ENCODE results near the gene ACTL8. TPM values are rescaled to one million over a fixed set of nuclear protein-coding genes. Genes with fewer than 3 reads are reported as not detected.

The ACTL8 gene
- not detected in 2 replicates for total RNA-seq
- not detected for polyA plus RNA-seq (2012)

- no peak for DNase-seq (ENCODE audit: low read depth)
These were observed at the start of gene ACTL8 for GRCh38 chr1:17755120-17755519. Gene ACTL8, plus strand, starts transcription at chr1:17755333. Its CDS starts 67,676 bp downstream, at chr1:17823009.

GRCh38 chr1:17706445-17706844 is 48.7 kb upstream of the ACTL8 start:
- DNase-seq (ENCODE audit: low read depth) = no peak

GRCh38 chr1:17709981-17710380 is 45.2 kb upstream of the ACTL8 start:
- DNase-seq (ENCODE audit: low read depth) = no peak

- no peak for DNase-seq (ENCODE audit: low read depth)
These were observed 44.1 kb upstream of the ACTL8 start for GRCh38 chr1:17710889-17711576.

- no peak for DNase-seq (ENCODE audit: low read depth)
These were observed 43.6 kb upstream of the ACTL8 start for GRCh38 chr1:17711577-17711910.

GRCh38 chr1:17711941-17712340 is 43.2 kb upstream of the ACTL8 start:
- DNase-seq (ENCODE audit: low read depth) = no peak

GRCh38 chr1:17713993-17714392 is 41.1 kb upstream of the ACTL8 start:
- no peak for DNase-seq (ENCODE audit: low read depth)

GRCh38 chr1:17717594-17718535 is 37.3 kb upstream of the ACTL8 start:
- no peak for DNase-seq (ENCODE audit: low read depth)

- DNase-seq (ENCODE audit: low read depth) = peak; percentile 48
These were observed 35.3 kb upstream of the ACTL8 start for GRCh38 chr1:17719874-17720273.

- no peak for DNase-seq (ENCODE audit: low read depth)
These were observed 33.7 kb upstream of the ACTL8 start for GRCh38 chr1:17721444-17721843.

GRCh38 chr1:17723684-17724083 is 31.4 kb upstream of the ACTL8 start:
- no peak for DNase-seq (ENCODE audit: low read depth)

GRCh38 chr1:17724150-17724549 is 31.0 kb upstream of the ACTL8 start:
- no peak for DNase-seq (ENCODE audit: low read depth)

GRCh38 chr1:17725084-17725719 is 29.9 kb upstream of the ACTL8 start:
- DNase-seq (ENCODE audit: low read depth) = no peak

- DNase-seq (ENCODE audit: low read depth) = no peak
These were observed 29.1 kb upstream of the ACTL8 start for GRCh38 chr1:17725811-17726582.

GRCh38 chr1:17728123-17728712 is 26.9 kb upstream of the ACTL8 start:
- DNase-seq (ENCODE audit: low read depth) = no peak

- DNase-seq (ENCODE audit: low read depth) = no peak
These were observed 25.9 kb upstream of the ACTL8 start for GRCh38 chr1:17729248-17729647.

- no peak for DNase-seq (ENCODE audit: low read depth)
These were observed 25.2 kb upstream of the ACTL8 start for GRCh38 chr1:17729909-17730308.

GRCh38 chr1:17731460-17731859 is 23.7 kb upstream of the ACTL8 start:
- DNase-seq (ENCODE audit: low read depth) = no peak

GRCh38 chr1:17732475-17732874 is 22.7 kb upstream of the ACTL8 start:
- no peak for DNase-seq (ENCODE audit: low read depth)

- DNase-seq (ENCODE audit: low read depth) = no peak
These were observed 21.5 kb upstream of the ACTL8 start for GRCh38 chr1:17733661-17734060.

GRCh38 chr1:17734609-17735008 is 20.5 kb upstream of the ACTL8 start:
- no peak for DNase-seq (ENCODE audit: low read depth)

Data from myocyte (in vitro differentiated cells).